ENCODE results near the gene ICA1.

- no peak for TF ChIP-seq CTCF (conservative IDR thresholded peaks at IDR 0.05; ENCODE audit: low read length)
- no peak for TF ChIP-seq EZH2phosphoT487 (IDR thresholded peaks at IDR 0.05; ENCODE audit: borderline replicate concordance)
Measured at GRCh38 chr7:8185926-8186683, 75.9 kb downstream of the ICA1 start.
